GM20431 (cell line): Measurements from ENCODE around the gene RINL.
"Not testable (repeated sequence)": the region's sequence is repeated elsewhere in the genome, so short reads cannot be mapped to it uniquely, and the experiment has no call there.

Experiments
- in situ Hi-C: fragments of 300-500 bp; cut with MseI, MboI; formaldehyde crosslinking; loops from one replicate; pipeline ENCODE4 v1.15.0; 2020; ENCODE audit warnings: low sequenced_read_pairs; ENCODE audit not compliant: unreplicated experiment

RINL gene

DNA sequence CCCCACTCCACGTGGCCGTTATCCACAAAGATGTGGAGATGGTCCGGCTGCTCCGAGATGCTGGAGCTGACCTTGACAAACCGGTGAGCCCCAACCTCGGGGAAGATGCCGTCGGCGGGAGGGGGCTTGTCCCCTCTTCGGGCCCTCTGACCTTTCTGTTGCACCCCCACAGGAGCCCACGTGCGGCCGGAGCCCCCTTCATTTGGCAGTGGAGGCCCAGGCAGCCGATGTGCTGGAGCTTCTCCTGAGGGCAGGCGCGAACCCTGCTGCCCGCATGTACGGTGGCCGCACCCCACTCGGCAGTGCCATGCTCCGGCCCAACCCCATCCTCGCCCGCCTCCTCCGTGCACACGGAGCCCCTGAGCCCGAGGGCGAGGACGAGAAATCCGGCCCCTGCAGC lies 29.2 kb upstream of the RINL start:
- in situ Hi-C loops = no loop called here

DNA sequence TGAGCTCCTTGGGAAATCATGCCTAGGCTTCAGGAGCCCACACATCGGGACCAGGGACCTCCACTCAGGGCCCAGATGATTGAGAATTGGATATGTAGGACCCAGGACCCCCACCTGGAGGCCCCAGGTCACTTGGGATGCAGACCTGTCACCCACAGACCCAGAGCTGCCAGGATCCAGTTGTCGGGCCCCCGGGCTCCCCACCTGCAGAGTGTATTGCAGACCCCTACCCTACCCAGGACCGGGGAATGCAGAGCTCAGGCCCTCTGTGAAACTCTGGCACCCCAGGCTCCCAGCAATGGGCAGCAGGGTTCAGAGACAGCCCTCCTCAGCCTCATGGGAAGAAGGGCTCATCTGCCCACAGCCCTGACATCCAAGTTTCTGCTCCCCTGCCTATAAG lies 27.5 kb upstream of the RINL start:
- in situ Hi-C loops = no loop called here

DNA sequence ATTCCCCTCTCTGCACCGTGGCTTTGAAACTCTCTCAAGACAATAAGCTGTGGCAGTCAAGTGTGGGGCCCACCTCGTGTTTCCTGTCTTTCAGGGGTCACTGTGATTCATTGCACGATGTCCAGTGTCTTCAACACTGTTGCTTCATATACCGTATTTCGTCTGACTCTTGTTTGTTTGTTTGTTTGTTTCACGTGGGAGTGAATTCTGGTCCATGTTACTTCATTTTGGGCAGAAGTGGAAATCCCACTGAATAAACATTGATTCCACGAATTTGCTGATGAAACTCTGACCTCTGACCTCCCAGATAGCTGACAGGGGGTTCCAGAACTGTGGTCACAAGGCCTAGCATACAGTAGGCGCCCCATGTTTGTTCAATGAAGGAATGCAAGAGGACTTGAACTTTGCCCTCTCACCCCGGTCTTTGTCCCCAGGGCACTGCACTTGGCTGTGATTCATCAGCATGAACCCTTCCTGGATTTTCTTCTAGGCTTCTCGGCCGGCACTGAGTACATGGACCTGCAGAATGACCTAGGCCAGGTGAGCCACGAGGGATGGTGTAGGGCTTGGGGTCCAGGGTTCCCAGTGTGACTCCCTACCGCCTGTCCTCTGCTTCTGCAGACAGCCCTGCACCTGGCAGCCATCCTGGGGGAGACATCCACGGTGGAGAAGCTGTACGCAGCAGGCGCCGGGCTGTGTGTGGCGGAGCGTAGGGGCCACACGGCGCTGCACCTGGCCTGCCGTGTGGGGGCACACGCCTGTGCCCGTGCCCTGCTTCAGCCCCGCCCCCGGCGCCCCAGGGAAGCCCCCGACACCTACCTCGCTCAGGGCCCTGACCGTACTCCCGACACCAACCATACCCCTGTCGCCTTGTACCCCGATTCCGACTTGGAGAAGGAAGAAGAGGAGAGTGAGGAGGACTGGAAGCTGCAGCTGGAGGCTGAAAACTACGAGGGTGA lies 26.8 kb upstream of the RINL start:
- in situ Hi-C loops = no loop called here

DNA sequence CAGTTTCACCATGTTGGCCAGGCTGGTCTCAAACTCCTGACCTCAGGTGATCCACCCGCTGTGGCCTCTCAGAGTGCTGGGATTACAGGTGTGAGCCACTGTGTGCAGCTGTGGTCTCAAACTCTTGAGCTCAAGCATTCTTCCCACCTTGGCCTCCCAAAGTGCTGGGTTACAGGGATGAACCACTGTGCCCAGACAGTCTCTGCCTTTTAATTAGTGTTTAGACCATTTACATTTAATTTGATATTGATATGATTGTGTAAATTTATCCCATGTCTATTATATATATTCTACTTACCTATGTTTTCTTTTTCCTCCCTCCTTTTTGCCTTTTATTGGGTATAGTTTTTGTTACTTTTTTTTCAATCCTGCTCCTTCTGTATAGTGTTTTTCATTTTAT lies 23.6 kb upstream of the RINL start:
- in situ Hi-C loops = no loop called here

DNA sequence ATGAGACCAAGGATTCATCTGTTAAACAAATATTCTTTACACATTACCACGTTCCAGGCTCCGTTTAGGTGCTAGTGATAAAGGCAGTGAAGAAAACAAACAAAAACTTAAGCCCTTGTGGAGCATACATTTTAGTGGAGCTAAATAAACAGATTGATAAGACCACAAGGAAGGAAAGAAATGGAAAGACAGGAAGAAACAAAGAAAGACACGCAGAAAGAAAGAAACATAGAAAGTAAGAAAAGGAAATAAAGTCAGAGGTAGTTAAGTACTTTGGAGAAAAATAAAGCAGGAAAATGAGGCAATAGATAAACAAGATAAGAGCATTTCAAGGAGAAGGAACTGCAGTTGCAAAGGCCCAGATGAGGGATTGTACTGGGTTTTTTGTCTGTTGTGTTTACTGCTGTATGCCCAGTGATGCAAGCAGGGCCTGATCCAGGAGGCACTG lies 22.7 kb upstream of the RINL start:
- in situ Hi-C loops = no loop called here

DNA sequence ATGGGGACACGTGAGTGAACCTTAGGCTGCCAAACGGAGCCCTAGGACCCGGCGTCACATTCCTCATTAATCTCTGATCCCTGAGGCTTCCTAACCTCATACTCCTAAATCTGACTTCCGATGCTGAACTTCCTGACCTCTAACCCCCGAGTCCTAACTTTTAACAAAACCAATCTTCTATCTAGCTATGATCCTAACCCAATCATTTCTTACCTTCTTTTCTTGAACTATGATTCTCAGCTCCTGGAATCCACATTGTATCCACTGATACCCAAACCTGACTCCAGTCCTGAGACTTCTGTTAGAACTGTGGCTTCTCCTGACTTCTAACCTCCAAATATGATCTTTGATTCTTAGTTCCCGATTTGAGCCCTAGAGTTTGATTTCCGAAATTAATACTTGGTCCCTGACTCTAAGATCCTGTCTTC lies 22.1 kb upstream of the RINL start:
- in situ Hi-C loops = no loop called here

DNA sequence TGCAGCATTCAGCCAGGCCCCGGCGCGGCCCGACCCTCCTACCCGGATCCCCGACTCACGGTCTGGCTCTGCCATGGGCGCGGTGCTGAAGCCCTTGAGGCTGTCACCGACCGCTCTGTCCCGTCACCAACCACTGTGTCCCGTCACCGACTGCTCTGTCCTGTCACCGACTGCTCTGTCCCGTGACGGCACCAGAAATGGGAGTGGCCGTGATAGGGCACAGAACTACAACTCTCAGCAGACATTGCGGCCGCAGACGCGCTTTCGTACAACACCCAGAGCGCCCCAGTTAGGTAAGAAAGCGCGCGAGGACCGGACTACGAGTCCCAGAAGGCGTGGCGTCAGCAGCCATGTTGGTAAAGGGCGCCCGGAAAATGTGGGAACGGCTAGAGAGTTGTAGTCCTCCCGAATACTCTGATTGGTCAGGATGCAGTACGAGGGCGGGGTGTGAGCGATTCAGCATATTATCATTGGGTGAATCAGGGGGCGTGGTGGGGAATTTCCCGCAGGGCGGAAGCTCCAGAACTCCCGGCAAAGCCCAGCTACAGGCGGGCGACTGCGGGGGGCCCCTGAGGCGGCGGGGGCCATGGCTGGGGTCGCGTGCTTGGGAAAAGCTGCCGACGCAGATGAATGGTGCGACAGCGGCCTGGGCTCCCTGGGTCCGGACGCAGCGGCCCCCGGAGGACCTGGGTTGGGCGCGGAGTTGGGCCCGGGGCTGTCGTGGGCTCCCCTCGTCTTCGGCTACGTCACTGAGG lies 21.5 kb upstream of the RINL start, which contains the start of the genes NFKBIB and SIRT2:
Gene NFKBIB, plus strand, starts transcription at position 523 of the 755 bp plus-strand sequence. Its CDS starts 64 bp downstream, at position 587.
Gene SIRT2, minus strand, starts transcription at position 172 of the 755 bp plus-strand sequence. Its CDS starts 97 bp downstream, at position 75.
- in situ Hi-C loops = no loop called here

DNA sequence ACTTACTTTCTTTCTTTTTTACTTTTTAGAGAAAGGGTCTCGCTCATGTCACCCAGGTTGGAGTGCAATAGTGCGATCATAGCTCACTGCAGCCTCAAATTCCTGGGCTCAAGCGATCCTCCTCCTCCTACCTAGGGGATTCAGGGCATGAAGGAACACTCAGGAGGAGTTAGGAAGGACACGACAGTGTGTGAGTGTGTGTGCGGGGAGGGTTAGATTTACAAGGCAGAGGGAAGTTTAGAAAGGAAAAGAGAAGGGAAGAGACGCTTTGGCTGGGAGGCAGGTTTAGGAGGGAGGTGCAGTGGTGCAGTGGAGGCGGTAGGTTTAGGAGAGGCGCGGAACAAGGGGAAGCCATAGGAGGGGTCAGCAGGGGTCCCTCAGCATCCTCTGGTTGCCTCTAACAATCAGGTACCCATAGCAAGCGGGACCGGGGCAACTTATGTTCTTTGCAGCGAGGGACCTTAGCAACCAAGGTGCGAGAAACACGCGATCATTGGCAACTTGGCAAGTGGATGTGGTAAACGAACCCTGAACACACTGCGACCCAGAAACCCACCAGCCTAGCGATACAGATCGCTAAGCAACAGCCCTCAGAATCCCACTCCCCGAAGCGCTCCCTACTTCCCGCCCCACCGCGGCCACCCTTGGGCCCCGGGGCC lies 20.8 kb upstream of the RINL start:
- in situ Hi-C loops = no loop called here

DNA sequence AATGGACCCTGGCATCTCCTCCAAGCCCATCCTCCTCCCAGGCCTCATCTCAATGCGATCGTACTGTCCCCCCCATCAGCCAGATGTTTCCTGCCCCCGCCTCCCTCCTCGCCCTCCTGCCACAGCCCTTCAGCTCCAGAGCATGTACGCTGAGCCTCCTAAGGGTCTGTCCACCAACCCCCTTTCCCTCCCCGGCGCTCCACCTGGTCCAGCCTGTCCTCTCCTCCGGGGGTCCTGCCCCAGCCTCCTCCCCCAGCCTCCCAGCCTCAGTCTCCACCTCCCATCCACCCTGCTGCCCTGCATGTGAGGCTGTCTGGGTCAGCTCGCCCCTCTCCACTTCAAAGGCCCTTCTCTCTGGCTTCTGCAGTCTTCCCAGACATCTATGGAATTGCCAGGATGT lies 16.9 kb upstream of the RINL start:
- in situ Hi-C loops = no loop called here

DNA sequence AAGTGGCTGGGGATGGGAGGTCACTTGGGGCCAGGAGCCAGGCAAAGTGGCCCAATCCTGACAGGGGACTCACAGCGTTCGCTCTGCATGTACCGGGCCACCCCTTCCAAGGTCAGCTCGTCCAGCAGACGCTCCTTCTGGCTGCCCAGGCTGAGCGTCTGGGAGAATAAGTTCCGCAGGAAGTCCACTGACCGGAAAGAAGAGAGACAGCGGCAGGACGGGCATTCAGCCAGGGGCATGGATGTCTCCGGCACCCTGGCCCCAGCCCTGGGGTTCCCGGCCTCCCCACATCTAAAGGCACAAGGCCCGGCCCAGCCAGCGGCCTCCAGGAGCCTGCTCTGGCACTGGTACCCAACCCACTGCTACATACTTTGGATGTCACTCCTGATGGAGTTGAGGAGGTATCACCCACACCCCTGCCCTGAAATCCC lies 15.3 kb upstream of the RINL start:
- in situ Hi-C loops = no loop called here

DNA sequence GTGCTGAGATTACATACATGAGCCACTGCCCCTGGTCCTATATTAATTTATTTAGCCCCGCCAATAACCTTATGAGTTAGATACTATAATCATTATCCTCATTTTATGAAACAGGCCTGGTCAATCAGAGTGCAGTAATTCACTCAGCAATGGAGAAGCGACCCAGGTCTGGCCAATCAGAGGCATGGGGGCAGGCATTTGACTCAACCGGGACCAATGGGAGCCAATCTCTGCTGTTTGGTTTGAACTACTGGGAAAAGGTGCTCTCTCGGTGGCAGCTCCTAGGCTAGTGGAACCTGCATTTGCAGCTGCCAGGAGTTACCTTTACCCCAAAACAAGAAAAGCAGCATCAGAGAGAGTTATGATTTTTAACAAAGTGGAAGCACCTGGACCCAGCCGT lies 14.8 kb upstream of the RINL start:
- in situ Hi-C loops = no loop called here

DNA sequence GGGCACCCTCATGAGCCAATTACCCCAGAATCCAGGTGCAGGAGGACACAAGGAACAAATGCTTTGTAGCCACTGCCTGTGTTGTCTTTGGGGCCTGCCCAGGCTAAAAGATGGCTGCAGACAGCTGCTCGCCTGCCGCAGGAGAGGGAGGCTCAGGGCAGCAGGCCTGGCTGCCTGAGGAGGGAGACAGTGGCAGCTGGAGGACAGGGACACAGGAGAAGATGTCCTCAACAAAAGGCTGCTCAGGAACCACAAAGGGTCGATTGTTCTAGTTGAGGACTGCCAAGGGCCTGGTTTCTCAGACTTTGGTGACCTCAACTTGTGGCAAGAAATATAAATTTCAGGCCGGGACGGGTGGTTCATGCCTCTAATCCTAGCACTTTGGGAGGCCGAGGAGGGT lies 13.7 kb upstream of the RINL start:
- in situ Hi-C loops = no loop called here

DNA sequence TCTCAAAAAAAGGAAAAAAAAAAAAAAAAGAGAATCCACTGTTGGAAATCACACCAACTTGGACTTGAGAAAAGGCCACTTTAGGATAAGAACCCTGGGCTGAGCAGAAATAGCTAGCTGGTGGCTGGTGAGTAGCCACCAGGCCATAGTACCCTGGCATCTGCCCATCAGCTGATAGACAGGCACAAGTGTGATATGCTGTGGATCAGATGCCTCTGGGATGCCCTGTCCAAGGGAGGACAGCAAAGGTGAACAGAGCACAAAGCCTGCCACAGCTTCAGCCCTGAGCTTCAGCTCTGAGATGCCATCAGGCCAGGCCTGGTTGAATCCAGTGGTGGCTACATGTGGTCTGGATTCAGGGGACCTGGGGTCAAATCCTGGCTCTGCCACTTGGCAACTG lies 12.6 kb upstream of the RINL start:
- in situ Hi-C loops = no loop called here

DNA sequence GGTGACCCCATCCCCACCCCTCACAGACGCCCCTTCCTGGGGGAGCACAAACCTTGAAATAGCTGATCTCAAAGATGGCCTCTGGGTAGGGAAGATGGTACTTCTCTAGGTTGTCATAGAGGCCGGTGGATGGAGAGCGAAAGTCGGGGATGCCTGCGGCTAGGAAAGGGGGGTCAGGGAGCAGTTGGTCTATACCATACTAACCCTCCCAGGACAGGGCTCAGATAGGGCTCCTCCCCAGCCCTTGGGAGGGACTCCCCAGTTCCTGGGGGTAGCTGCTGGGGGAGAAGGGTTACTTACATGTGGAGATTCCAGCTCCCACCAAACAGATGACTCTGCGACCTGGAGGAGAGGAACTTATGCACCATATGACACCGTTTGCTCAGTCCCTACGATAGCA lies 11.7 kb upstream of the RINL start:
- in situ Hi-C loops = no loop called here

DNA sequence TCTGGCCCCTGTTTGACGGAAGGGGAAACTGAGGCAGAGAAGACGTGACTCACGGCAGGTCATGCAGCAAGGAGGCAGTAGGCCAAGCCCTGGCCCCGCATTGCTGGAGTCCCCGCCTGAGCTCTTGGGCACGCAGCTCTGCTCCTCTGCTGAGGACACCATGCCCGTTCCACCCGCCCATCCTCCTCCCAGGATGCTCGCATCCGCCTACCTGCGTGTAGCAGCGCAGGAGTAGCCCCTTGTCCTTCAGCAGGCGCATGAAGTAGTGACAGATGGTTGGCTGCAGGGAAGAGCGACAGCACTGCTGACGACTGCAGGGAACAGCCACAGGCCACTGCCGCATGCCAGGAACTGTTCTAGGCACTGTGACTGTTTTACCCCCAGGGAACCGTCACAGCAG lies 10.8 kb upstream of the RINL start:
- in situ Hi-C loops = no loop called here

DNA sequence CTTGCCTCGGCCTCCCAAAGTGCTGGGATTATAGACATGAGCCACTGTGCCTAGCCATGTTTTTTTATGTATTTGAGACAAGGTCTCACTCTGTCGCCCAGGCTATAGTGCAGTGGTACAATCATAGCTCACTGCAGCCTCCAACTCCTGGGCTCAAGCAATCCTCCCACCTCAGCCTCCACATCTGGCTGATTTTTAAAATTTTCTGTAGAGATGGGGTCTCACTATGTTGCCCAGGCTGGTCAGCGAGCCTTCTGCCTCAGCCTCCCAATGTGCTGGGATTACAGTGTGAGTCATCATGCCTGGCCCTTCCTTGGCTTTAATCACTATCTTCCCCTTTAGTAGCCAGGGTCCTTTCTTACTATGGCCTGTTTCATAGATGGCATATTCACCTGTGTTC lies 6.6 kb upstream of the RINL start:
- in situ Hi-C loops = not testable (repeated sequence)

DNA sequence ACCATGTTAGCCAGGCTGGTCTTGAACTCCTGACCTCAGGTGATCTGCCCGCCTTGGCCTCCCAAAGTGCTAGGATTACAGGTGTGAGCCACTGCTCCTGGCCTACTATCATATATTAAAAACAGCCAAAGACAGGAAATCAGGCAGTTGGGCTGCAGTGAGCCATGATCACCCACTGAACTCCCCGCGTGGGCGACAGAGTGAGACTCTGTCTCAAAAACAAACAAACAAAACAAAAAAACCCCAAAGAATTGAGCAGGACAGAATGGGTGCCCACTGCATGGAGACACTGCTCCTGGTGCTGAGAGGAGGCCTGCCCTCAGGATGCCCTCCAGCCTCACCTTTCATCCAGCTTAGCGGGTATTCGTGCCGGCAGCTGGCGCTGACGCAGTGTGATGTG lies 5.2 kb upstream of the RINL start:
- in situ Hi-C loops = no loop called here

DNA sequence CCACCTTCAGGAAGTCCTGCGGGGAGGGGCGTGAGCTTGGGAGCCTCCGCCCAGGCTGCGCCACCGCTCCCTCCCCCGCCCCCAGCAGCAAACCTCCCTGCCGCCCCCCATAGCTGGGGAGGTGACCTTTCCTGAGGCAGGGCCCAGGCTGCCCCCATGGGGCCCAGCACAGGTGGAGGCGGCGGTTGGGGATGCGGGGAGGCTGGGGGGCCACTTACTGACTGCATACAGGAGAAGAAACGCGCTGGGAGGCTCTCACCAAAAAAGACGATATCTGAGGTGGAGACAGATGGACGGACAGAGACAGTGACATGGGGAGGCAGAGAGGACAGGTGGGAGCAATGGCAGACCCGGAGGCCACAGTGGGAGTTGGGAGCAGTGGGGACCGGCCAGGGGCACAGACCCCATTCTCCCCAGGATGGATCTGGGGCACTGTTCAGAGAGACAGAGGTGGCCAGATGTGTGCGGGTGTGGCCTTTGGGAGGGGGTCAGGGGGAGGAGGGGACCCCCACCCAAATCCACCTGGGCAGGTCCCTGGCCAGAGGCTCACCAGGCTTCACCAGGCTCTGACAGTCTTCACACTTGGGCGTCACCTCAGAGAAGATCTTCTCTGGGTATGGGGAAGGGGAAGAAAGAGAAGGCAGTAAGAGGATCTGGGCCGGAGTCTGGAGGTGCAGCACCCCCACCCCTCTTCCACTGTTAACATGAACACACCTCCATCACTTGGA lies 3.0 kb upstream of the RINL start:
- in situ Hi-C loops = no loop called here

DNA sequence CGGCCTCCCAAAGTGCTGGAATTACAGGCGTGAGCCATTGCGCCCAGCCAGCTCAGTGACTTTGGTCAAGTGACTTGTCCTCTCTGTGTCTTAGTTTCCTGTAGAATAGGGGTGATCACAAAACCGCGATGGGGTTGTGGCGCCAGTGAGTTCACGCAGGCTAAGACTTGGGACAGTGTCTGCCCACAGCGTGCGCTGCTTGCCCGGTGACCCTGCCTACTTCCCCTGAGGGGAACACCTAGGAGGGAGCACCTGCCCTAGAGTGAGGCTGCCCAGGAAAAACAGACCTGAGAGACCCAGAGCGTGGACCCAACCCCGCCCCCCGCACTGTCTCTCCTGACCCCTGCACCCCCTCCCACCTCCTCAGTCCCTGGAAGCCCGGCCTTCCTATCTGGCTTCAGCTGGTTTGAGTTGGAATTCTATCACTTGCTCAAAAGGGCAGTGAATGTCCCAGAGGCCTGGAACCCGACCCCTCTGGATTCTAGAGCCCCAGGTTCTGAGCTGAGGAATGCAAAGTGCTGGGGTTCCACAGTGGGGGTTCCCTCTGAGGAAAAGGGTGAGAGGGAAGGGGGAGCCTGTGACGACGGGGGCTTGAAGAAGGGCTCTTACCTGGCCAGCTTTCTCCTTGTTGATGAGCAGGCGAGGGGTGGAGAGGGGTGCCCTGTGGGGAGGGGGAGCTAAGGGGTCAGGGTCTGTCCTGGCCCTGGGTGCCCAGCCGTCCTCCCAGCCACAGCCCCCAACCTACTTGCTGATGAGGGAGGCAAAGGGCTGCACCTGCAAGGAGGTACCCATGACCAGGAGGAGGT lies 2.2 kb upstream of the RINL start:
- in situ Hi-C loops = no loop called here
